Panc1 (cell line): Measurements from ENCODE around the gene ALOX5AP. TPM values are rescaled to one million over a fixed set of nuclear protein-coding genes. Genes with fewer than 3 reads are reported as not detected.
A peak's percentile ranks its signal among the peaks of the same experiment; 100 is the strongest.

Source experiments
- ATAC-seq: fragments of 200-7000 bp; cut with Tn5 transposase; 2 replicates; pipeline ENCODE4 v1.9.1; 2020; ENCODE audit warnings: mild to moderate bottlenecking, moderate library complexity
- BruUV-seq: library from RNA; stranded (reverse); fragments of 400-500 nt; replicated peaks from 2 replicates; lab custom pipeline; 2021; lab: Mats Ljungman, UMichigan
- CTCF ChIA-PET: fragments of 300-600 bp; sonication (Branson Sonifier 250); formaldehyde crosslinking; loops from one replicate; lab custom pipeline; 2022; ENCODE audit warnings: antibody characterized with exemption; lab: Charles Lee
- POLR2A ChIA-PET: fragments of 300-600 bp; sonication (Branson Sonifier 250); formaldehyde crosslinking; loops from one replicate; lab custom pipeline; 2022; ENCODE audit warnings: antibody characterized with exemption; lab: Charles Lee
- DNase-seq: peaks from one replicate; pipeline ENCODE4 v3.0.0-alpha.2; 2010; ENCODE audit warnings: low read depth, low spot score
- H3K27ac ChIP-seq: 2 replicates; pipeline ENCODE4 v1.5.1; 2011; ENCODE audit warnings: mild to moderate bottlenecking, low read length, inconsistent platforms
- H3K27me3 ChIP-seq: fragments of 200-500 bp; sonication (Bioruptor generic); 2 replicates; pipeline ENCODE4 v1.6.0; 2014; ENCODE audit warnings: low read length, inconsistent platforms; ENCODE audit not compliant: control insufficient read depth, insufficient read depth
- H3K36me3 ChIP-seq: fragments of 200-500 bp; sonication (Bioruptor generic); 2 replicates; pipeline ENCODE4 v1.5.1; 2014; ENCODE audit warnings: inconsistent platforms, mild to moderate bottlenecking, low read length, moderate library complexity; ENCODE audit not compliant: control insufficient read depth, insufficient read depth
- H3K4me1 ChIP-seq: 2 replicates; pipeline ENCODE4 v1.5.1; 2011; ENCODE audit warnings: inconsistent platforms, mild to moderate bottlenecking, low read length, moderate library complexity; ENCODE audit not compliant: control insufficient read depth, insufficient read depth
- H3K4me3 ChIP-seq, 2 experiments: 2 replicates each; pipeline ENCODE4 v1.5.1; 2011 to 2012; ENCODE audit warnings: low read depth in 2 of 2, low read length in 2 of 2, mild to moderate bottlenecking in 2 of 2, inconsistent platforms in 1 of 2, moderate library complexity in 1 of 2
- H3K9me3 ChIP-seq: fragments of 200-500 bp; sonication (Bioruptor generic); 2 replicates; pipeline ENCODE4 v1.5.1; 2014; ENCODE audit warnings: low read depth, mild to moderate bottlenecking, inconsistent platforms, low read length, moderate library complexity; ENCODE audit not compliant: control insufficient read depth, insufficient read depth
- CTCF ChIP-seq: fragments of 450-650 bp; IDR thresholded peaks from 2 replicates; pipeline ENCODE4 v1.5.1; 2017; ENCODE audit warnings: mild to moderate bottlenecking
- POLR2AphosphoS5 ChIP-seq: IDR thresholded peaks from 2 replicates; pipeline ENCODE4 v1.6.1; 2012; ENCODE audit warnings: mild to moderate bottlenecking, low read depth, low read length, moderate library complexity
- SIN3A ChIP-seq: IDR thresholded peaks from 2 replicates; pipeline ENCODE4 v1.6.1; 2012; ENCODE audit warnings: low read depth, mild to moderate bottlenecking, low read length, moderate library complexity, borderline replicate concordance; ENCODE audit not compliant: insufficient read depth
- TCF7L2 ChIP-seq: IDR thresholded peaks from 2 replicates; pipeline ENCODE4 v1.6.1; 2011; ENCODE audit warnings: mild to moderate bottlenecking, low read depth, low read length, inconsistent platforms
- in situ Hi-C: cut with HindIII; loops from 2 replicates; pipeline ENCODE4 v1.10.0; 2016; ENCODE audit warnings: low sequenced_read_pairs, low pct_unique_long_range_greater_than_20kb
- intact Hi-C: fragments of 100-400 bp; cut with micrococcal nuclease; formaldehyde crosslinking; loops from one replicate; pipeline ENCODE4 v1.10.0; 2022; ENCODE audit not compliant: unreplicated experiment
- total RNA-seq: library from RNA; stranded (reverse); gene quantifications from one replicate; pipeline ENCODE4 v1.2.1, GENCODE V29; 2021; ENCODE audit not compliant: unreplicated experiment
- TF ChIP-seq, protein P1 (sequence below), 2 experiments: IDR thresholded peaks; 2 replicates each; pipeline ENCODE4 v1.6.1; 2011 to 2012; ENCODE audit warnings: low read depth in 2 of 2, control low read depth in 1 of 2, low read length in 1 of 2, mild to moderate bottlenecking in 1 of 2, moderate library complexity in 1 of 2; ENCODE audit not compliant: insufficient read depth in 1 of 2

ALOX5AP gene
- total RNA-seq, 1 experiment from 2014 or later: 2.1 TPM

DNA sequence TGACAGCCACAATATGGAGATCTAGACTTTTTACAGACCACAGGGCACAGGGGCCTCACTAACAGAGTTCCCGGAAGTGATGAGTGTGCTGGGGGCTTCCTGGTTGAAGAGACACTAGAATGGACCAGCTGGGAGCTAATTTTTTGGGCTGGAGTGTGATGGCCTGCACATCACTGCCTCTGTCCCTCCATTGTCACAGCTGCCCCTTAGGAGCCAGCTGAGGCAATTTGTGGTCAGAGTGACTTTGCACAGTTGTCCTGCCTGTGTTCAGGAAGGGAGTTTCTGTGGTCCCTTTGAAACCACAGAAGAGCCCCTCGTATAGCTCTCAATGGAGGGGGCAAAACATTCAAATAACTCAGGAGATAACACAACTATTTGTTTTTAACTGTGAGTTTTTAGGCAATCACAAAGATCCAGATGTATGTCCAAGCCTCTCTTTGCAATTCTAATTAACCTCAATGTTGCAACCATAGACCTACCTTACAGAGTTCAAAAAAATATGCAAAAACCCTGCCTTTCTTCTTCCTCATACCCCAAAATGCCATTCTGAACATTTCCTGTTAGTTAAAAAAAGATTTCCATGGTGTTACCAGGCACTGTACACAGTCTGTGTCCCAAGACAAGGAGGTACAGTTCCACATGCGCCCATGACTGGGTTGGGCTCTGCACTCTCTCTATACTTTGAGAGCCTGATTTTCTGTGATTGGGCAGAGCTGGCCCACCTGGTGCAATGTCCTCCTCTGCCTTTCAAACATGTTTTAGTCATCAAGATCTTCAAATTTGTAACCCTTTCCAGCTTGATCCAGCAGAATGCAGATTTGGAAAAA lies 2.4 kb downstream of the ALOX5AP start:
- DNase-seq: no peak
- intact Hi-C loops: no loop called here
- Histone ChIP-seq H3K4me3 (no peak overlapping the region), H3K4me1 (peaks cover 37% of the 10 kb centered on the region), H3K9me3 (no peaks in the 10 kb centered on the region), H3K27me3 (no peaks in the 10 kb centered on the region), H3K27ac (peak overlapping the region; percentile 91), H3K36me3 (no peaks in the 10 kb centered on the region)
- ChIA-PET POLR2A (no interaction called here), CTCF (no interaction called here)
- no peak for ATAC-seq
- in situ Hi-C loops: no loop called here
- BruUV-seq: no TSS peak
- TF ChIP-seq, protein P1, sequence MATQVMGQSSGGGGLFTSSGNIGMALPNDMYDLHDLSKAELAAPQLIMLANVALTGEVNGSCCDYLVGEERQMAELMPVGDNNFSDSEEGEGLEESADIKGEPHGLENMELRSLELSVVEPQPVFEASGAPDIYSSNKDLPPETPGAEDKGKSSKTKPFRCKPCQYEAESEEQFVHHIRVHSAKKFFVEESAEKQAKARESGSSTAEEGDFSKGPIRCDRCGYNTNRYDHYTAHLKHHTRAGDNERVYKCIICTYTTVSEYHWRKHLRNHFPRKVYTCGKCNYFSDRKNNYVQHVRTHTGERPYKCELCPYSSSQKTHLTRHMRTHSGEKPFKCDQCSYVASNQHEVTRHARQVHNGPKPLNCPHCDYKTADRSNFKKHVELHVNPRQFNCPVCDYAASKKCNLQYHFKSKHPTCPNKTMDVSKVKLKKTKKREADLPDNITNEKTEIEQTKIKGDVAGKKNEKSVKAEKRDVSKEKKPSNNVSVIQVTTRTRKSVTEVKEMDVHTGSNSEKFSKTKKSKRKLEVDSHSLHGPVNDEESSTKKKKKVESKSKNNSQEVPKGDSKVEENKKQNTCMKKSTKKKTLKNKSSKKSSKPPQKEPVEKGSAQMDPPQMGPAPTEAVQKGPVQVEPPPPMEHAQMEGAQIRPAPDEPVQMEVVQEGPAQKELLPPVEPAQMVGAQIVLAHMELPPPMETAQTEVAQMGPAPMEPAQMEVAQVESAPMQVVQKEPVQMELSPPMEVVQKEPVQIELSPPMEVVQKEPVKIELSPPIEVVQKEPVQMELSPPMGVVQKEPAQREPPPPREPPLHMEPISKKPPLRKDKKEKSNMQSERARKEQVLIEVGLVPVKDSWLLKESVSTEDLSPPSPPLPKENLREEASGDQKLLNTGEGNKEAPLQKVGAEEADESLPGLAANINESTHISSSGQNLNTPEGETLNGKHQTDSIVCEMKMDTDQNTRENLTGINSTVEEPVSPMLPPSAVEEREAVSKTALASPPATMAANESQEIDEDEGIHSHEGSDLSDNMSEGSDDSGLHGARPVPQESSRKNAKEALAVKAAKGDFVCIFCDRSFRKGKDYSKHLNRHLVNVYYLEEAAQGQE (IDR thresholded peaks at IDR 0.05; ENCODE audit: insufficient read depth in 1 of 2, low read depth in 2 of 2, low read length in 1 of 2): no peak
- TF ChIP-seq POLR2AphosphoS5 (no peak), TCF7L2 (no peak), SIN3A (no peak)

DNA sequence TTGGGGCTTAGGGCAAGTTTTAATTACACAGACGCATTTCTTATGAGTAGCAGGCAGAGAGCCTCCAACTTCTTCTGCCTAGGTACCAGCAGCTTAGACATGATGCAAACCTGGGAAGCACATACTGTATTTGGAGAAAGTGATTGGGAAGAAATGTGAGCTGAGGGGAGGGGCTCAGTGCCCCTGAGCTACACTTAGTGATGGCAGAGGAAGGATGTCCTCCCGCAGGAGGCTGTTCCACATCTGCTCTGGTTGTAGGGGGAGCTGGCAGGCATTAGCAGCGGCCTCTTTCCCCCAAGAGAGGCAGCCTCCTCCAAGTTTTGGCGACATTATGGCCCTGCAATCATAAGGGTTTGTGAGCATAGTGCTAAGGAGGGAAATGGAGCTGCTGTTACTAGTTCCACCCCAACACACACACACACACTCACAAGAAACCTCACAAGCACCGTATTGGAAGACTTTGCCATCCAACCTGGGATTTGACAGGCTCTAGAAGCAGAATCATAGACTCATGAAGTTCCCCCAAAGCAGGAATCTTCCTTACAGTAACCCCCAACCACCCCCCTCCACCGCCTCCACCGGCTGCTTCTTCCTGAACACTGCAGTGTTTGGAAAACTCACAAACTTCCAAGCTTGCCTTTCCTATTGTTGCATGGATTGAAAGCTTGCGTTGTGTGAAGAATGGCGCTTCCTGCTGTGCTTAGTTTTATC lies 3.3 kb downstream of the ALOX5AP start:
- CTCF ChIA-PET: no interaction called here
- TF ChIP-seq SIN3A (no peak), POLR2AphosphoS5 (no peak), TCF7L2 (no peak), CTCF (no peak)
- TF ChIP-seq, protein P1 (IDR thresholded peaks at IDR 0.05; ENCODE audit: insufficient read depth in 1 of 2, low read depth in 2 of 2, low read length in 1 of 2): no peak
- POLR2A ChIA-PET: no interaction called here

More for the DNA sequence above, 3.3 kb downstream of the ALOX5AP start:
- Histone ChIP-seq H3K27me3 (no peaks in the 10 kb centered on the region), H3K9me3 (no peaks in the 10 kb centered on the region), H3K4me3 (no peak overlapping the region), H3K4me1 (peaks cover 46% of the 10 kb centered on the region), H3K27ac (peak overlapping the region; percentile 91), H3K36me3 (no peaks in the 10 kb centered on the region)
- in situ Hi-C loops: no loop called here
- ATAC-seq: no peak
- no TSS peak for BruUV-seq
- DNase-seq: no peak
- intact Hi-C loops: no loop called here
